OCI-LY1 (cell line): ENCODE results near the gene DMRT3.

ENCODE experiments used
- EZH2 ChIP-seq: fragments of 200-600 bp; sonication (generic), shearing (Covaris generic); IDR thresholded peaks from 2 replicates; pipeline ENCODE4 v1.8.0; 2017; ENCODE audit warnings: borderline replicate concordance, mixed run types, mild to moderate bottlenecking, antibody characterized with exemption, low read length, moderate library complexity, mixed read lengths
- TF ChIP-seq, protein P1 (sequence below): fragments of 200-600 bp; sonication (generic), shearing (Covaris generic); IDR thresholded peaks from 2 replicates; pipeline ENCODE4 v1.5.1; 2017; ENCODE audit warnings: mild to moderate bottlenecking, antibody characterized with exemption, low read length, moderate library complexity, mixed read lengths

DNA sequence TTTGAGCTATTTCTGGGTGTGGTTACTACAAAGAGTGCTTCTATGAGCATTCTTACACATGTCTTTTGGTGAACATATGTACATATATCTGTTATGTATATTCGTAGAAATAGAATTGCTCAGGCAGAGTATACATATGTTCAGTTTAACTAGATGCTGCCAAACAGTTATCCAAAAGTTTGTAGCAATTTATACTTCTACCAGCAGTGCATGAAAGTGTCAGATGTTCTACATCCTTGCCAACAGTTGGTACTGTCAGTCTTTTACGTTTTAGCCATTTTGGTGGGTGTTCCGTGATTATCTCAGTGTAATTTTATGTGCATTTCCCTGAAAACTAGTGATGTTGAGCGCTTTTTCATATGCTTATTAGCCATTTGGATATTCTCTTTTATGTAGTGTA lies 37.8 kb downstream of the DMRT3 start:
- TF ChIP-seq, protein P1, sequence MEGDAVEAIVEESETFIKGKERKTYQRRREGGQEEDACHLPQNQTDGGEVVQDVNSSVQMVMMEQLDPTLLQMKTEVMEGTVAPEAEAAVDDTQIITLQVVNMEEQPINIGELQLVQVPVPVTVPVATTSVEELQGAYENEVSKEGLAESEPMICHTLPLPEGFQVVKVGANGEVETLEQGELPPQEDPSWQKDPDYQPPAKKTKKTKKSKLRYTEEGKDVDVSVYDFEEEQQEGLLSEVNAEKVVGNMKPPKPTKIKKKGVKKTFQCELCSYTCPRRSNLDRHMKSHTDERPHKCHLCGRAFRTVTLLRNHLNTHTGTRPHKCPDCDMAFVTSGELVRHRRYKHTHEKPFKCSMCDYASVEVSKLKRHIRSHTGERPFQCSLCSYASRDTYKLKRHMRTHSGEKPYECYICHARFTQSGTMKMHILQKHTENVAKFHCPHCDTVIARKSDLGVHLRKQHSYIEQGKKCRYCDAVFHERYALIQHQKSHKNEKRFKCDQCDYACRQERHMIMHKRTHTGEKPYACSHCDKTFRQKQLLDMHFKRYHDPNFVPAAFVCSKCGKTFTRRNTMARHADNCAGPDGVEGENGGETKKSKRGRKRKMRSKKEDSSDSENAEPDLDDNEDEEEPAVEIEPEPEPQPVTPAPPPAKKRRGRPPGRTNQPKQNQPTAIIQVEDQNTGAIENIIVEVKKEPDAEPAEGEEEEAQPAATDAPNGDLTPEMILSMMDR, result no peak
- no peak for TF ChIP-seq EZH2
